Left ventricle myocardium inferior (tissue), 1 donor: ENCODE results near the gene CTF1. TPM values are rescaled to one million over a fixed set of nuclear protein-coding genes. Genes with fewer than 3 reads are reported as not detected.
A peak's percentile ranks its signal among the peaks of the same experiment; 100 is the strongest.

Experiments used
- DNase-seq: peaks from one replicate; pipeline ENCODE4 v3.0.0-alpha.2; 2020
- H3K27ac ChIP-seq: fragments of 200-600 bp; replicated peaks from 2 replicates; pipeline ENCODE4 v1.8.0; 2021
- H3K27me3 ChIP-seq: fragments of 200-600 bp; 2 replicates; pipeline ENCODE4 v1.8.0; 2021; ENCODE audit warnings: low read depth
- H3K36me3 ChIP-seq: fragments of 200-600 bp; 2 replicates; pipeline ENCODE4 v1.8.0; 2021
- H3K4me1 ChIP-seq: fragments of 200-600 bp; 2 replicates; pipeline ENCODE4 v1.8.0; 2021
- H3K4me3 ChIP-seq: fragments of 200-600 bp; 2 replicates; pipeline ENCODE4 v1.8.0; 2021; ENCODE audit warnings: mild to moderate bottlenecking, moderate library complexity
- H3K9me3 ChIP-seq: fragments of 200-600 bp; replicated peaks from 2 replicates; pipeline ENCODE4 v1.8.0; 2021
- intact Hi-C: fragments of 100-400 bp; cut with micrococcal nuclease; formaldehyde crosslinking; loops from one replicate; pipeline ENCODE4 v1.11.0; 2022
- total RNA-seq: library from RNA; stranded (reverse); fragmentation: NEBNext Ultra II Directional; extraction: Animal tissue kit (Norgen Biotek cat#: 25700); gene quantifications from one replicate; pipeline ENCODE4 v1.2.1, GENCODE V29; 2021
- TF ChIP-seq, protein P1 (sequence below): fragments of 200-600 bp; IDR thresholded peaks from 2 replicates; pipeline ENCODE4 v1.8.0; 2021; ENCODE audit warnings: antibody characterized with exemption, mild to moderate bottlenecking, borderline replicate concordance
- donor health status: DM: no; HTN: yes; CAD: no; lungs with severe emphysema.

The CTF1 gene
- total RNA-seq, 1 donor from 2014 or later, result 9.6 TPM

DNA sequence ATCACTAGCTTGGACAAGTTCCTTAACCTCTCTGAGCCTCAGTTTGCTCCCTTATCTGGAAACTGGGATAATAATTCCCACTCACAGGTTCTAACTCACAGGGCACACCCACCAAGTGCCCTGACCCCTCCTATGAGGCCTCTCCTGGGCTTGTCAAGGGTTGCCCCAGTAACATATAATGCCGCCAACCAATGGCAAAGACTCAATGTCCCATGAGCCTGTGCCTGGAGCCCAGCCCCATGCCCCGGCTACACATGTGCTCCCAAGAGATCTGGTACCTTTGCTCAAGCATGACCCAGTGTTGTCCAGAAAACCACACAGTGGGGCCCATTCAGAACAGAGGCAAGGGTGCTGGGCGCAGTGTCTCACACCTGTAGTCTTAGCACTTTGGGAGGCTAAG, 18.4 kb downstream of the CTF1 start:
- intact Hi-C loops, result no loop called here
- Histone ChIP-seq H3K27ac (no peak overlapping the region), H3K4me3 (no peak overlapping the region), H3K4me1 (no peaks in the 10 kb centered on the region), H3K27me3 (no peaks in the 10 kb centered on the region), H3K36me3 (no peaks in the 10 kb centered on the region), H3K9me3 (no peaks in the 10 kb centered on the region)
- no peak for DNase-seq
- TF ChIP-seq, protein P1, sequence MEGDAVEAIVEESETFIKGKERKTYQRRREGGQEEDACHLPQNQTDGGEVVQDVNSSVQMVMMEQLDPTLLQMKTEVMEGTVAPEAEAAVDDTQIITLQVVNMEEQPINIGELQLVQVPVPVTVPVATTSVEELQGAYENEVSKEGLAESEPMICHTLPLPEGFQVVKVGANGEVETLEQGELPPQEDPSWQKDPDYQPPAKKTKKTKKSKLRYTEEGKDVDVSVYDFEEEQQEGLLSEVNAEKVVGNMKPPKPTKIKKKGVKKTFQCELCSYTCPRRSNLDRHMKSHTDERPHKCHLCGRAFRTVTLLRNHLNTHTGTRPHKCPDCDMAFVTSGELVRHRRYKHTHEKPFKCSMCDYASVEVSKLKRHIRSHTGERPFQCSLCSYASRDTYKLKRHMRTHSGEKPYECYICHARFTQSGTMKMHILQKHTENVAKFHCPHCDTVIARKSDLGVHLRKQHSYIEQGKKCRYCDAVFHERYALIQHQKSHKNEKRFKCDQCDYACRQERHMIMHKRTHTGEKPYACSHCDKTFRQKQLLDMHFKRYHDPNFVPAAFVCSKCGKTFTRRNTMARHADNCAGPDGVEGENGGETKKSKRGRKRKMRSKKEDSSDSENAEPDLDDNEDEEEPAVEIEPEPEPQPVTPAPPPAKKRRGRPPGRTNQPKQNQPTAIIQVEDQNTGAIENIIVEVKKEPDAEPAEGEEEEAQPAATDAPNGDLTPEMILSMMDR, result no peak

DNA sequence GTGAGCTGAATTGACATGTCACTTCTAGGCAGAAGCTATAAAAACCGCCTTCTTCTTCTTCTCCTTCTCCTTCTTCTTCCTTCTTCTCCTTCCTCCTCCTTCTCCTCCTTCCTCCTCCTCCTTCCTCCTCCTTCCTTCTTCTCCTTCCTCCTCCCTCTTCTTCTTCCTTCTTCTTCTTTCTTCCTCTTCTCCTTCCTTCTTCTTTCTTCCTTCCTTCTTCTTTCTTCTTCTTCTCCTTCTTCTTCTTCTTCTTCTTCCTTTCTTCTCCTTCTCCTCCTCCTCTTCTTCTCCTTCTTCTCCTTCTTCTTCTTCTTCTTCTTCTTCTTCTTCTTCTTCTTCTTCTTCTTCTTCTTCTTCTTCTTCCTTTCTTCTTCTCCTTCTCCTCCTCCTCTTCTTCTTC, 22.2 kb downstream of the CTF1 start:
- H3K36me3 ChIP-seq, result no peaks in the 10 kb centered on the region
- peaks cover 16% of the 10 kb centered on the region for H3K4me1 ChIP-seq
- no peaks in the 10 kb centered on the region for H3K27me3 ChIP-seq
- H3K4me3 ChIP-seq, result no peak overlapping the region
- intact Hi-C loops, result no loop called here
- no peak overlapping the region for H3K27ac ChIP-seq
- TF ChIP-seq, protein P1, result no peak
- no peaks in the 10 kb centered on the region for H3K9me3 ChIP-seq
- no peak for DNase-seq

DNA sequence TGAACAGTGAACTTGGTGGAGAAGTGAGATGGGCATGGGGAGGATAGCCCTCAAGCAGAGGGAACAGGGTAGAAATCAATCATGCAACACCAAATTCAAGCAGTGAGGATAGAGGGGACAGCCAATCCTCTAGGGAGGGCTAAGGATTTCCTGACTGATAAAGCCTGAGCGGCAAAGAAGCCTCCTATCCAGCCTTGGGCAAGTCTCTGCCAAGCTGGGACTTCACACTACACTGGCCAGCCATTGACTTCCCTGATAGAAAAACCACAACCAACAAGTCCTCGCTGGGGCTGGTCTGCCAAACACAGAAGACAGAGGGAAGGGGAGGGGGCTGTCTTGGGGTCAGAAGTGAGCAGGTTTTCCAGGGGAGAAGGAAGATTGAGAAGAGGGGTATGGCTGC, 24.5 kb downstream of the CTF1 start:
- H3K4me1 ChIP-seq, result peaks cover 32% of the 10 kb centered on the region
- no peaks in the 10 kb centered on the region for H3K36me3 ChIP-seq
- H3K4me3 ChIP-seq, result no peak overlapping the region
- no peak overlapping the region for H3K27ac ChIP-seq
- no peaks in the 10 kb centered on the region for H3K27me3 ChIP-seq
- intact Hi-C loops, result no loop called here
- no peaks in the 10 kb centered on the region for H3K9me3 ChIP-seq
- TF ChIP-seq, protein P1, result no peak
- DNase-seq, result no peak

DNA sequence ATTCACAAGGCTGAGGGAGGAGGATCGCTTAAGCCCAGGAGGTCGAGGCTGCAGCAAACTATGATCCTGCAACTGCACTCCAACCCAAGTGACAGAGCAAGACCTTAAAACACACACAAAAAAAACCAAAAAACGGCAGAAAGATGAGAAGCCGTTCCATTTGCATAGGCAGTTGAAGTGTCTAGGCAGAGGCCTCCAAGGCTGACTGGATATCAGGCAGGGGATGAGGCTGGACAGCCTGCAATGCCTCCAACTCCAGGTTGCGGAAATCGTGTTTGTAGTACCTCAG, 25.0 kb downstream of the CTF1 start:
- TF ChIP-seq, protein P1, result no peak
- H3K36me3 ChIP-seq, result no peaks in the 10 kb centered on the region
- H3K27ac ChIP-seq, result peak overlapping the region; percentile 96
- peaks cover 32% of the 10 kb centered on the region for H3K4me1 ChIP-seq
- intact Hi-C loops, result no loop called here
- H3K4me3 ChIP-seq, result peak overlapping the region; percentile 84
- DNase-seq, result no peak
- H3K27me3 ChIP-seq, result no peaks in the 10 kb centered on the region
- H3K9me3 ChIP-seq, result no peaks in the 10 kb centered on the region

DNA sequence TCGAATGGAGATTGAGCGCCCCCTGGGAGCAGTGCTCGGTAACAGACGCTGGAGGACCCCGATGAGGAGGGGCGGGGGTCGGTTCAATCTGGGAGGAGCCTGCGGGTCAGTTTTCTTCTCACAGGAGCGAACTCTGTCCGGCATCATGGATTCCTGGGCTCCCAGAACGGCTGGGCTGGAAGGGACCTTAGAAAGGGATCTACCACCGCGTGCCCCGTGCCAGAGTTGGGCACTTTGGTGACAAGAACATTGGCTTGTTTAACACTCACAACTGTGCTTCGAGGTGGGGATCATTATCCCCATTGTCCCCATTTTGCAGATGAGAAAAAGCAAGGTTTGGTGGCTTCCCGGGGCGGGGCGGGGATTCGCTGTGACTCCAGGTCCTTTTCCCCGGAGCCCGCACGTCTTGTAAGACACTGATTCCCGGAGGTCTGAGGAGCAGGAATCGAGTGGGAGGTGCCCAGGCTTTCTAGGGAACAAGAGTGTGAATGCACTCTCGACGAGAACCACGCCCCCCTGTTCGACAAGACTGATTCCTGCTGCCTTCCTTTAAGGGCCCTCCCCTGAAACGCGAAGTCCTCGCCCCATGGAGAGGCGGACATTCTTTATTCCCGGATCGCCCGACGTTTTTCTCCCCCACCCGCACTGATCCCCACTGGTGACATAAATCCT, 25.5 kb downstream of the CTF1 start:
- Histone ChIP-seq H3K4me3 (peak overlapping the region; percentile 84), H3K4me1 (peaks cover 32% of the 10 kb centered on the region), H3K9me3 (no peaks in the 10 kb centered on the region), H3K27ac (peak overlapping the region; percentile 96), H3K36me3 (no peaks in the 10 kb centered on the region), H3K27me3 (no peaks in the 10 kb centered on the region)
- TF ChIP-seq, protein P1, result peak; percentile 91
- intact Hi-C loops, result no loop called here
- DNase-seq, result peak; percentile 85
